Nephron (organoid): ENCODE measurements around the gene GSTM4.
A peak's percentile ranks its signal among the peaks of the same experiment; 100 is the strongest.

Experiments used
- H3K27ac Mint-ChIP-seq, 3 experiments: 2 replicates each; pipeline ENCODE4 v1.8.0; 2020; ENCODE audit warnings: mixed read lengths in 3 of 3, mild to moderate bottlenecking in 2 of 3, moderate library complexity in 1 of 3
- H3K27me3 Mint-ChIP-seq: 2 replicates; pipeline ENCODE4 v1.8.0; 2021; ENCODE audit warnings: low read depth, mild to moderate bottlenecking, moderate library complexity, mixed read lengths
- H3K36me3 Mint-ChIP-seq: 2 replicates; pipeline ENCODE4 v1.8.0; 2020; ENCODE audit warnings: low read depth, mixed read lengths
- H3K4me1 Mint-ChIP-seq: 2 replicates; pipeline ENCODE4 v1.8.0; 2020; ENCODE audit warnings: mixed read lengths
- H3K4me3 Mint-ChIP-seq, 3 experiments: 2 replicates each; pipeline ENCODE4 v1.8.0; 2020; ENCODE audit warnings: mild to moderate bottlenecking in 3 of 3, mixed read lengths in 3 of 3, moderate library complexity in 2 of 3
- H3K9me3 Mint-ChIP-seq: 2 replicates; pipeline ENCODE4 v1.8.0; 2020; ENCODE audit warnings: mixed read lengths
- TF ChIP-seq, protein P1 (sequence below), 3 experiments: fragments of 200-600 bp; sonication (generic); IDR thresholded peaks; one replicate each; pipeline ENCODE4 v1.5.0; 2021; ENCODE audit warnings: antibody characterized with exemption in 3 of 3; ENCODE audit not compliant: unreplicated experiment in 3 of 3

Gene GSTM4

DNA sequence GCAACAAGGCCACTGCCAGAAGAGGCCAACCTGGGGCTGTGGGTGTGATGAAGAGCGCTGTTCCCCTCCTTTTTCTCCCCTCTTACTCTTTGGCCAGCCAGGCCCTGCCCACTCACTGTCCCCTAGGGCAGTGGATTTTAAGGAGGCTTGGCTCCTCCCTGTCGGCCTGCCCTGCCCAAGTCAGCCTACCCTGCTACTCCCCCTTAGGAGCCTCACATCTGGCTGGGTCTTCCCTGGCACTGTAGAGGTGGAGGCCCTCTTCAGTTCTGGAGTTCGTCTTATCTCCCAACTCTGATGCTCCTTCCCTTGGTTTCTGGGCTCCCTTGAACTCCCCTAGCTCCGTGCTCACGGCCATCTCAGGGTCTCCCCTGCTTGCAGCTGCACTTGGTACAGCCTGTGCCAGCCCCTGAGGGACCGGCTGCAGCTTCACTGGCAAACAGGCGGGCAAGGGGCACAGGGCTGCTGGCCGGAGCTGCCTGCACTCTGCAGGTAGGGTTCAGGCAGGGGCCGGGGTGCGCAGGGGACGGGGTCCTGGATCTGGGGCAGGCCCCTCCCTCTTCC is 32.2 kb upstream of the GSTM4 start:
- TF ChIP-seq, protein P1, sequence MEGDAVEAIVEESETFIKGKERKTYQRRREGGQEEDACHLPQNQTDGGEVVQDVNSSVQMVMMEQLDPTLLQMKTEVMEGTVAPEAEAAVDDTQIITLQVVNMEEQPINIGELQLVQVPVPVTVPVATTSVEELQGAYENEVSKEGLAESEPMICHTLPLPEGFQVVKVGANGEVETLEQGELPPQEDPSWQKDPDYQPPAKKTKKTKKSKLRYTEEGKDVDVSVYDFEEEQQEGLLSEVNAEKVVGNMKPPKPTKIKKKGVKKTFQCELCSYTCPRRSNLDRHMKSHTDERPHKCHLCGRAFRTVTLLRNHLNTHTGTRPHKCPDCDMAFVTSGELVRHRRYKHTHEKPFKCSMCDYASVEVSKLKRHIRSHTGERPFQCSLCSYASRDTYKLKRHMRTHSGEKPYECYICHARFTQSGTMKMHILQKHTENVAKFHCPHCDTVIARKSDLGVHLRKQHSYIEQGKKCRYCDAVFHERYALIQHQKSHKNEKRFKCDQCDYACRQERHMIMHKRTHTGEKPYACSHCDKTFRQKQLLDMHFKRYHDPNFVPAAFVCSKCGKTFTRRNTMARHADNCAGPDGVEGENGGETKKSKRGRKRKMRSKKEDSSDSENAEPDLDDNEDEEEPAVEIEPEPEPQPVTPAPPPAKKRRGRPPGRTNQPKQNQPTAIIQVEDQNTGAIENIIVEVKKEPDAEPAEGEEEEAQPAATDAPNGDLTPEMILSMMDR (IDR thresholded peaks at IDR 0.05; ENCODE audit: unreplicated experiment in 3 of 3) = no peak
- Mint-ChIP-seq H3K4me3 (peak overlapping the region; percentile 46 to 99 (median 69)), H3K27me3 (no peaks in the 10 kb centered on the region), H3K27ac (peak overlapping the region in 2 of 3 experiments; percentile 74 to 84), H3K36me3 (peaks cover 21% of the 10 kb centered on the region), H3K9me3 (no peaks in the 10 kb centered on the region), H3K4me1 (peaks cover 44% of the 10 kb centered on the region)

DNA sequence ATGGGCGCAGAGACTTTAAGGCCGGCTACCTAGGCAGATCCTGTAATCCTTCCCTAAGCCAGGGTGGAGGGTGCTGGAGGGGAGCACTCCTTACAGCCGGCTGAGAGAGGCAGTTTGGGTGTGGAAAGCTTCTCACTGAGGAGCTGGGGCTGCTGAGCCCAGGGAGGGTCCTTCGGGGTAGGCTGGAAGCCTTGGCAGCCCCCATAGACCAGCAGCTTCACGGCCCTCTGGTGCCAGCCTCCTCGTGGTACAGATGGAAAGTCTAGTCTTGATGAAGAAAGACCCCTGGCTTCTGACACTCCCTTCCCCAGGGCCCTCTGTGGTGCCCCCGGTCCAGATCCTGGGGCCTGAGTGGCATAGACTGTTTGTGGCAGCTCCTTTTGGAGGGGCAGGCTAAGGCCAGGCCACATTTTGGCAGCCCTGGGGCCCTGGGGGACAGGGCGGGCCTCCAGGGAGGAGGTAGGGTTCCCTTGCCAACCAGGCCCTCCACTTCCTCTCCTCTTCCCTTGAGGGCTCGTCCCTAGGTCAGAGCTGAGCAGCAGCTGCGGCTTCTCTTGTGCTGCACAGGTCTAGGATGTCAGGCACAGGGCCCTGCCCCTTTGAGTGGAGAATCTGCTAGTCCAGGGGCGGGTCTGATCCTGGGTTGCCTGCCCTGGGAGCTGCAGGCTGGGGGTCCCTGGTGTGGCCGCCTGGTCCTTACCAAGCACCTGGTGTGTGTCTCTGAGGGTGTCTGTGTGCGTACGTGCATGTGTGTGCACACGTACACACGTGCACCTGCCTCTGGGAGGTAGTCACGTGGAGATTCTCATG is 31.5 kb upstream of the GSTM4 start:
- Mint-ChIP-seq H3K27ac (peak overlapping the region in 2 of 3 experiments; percentile 22 to 74), H3K36me3 (peaks cover 27% of the 10 kb centered on the region)

DNA sequence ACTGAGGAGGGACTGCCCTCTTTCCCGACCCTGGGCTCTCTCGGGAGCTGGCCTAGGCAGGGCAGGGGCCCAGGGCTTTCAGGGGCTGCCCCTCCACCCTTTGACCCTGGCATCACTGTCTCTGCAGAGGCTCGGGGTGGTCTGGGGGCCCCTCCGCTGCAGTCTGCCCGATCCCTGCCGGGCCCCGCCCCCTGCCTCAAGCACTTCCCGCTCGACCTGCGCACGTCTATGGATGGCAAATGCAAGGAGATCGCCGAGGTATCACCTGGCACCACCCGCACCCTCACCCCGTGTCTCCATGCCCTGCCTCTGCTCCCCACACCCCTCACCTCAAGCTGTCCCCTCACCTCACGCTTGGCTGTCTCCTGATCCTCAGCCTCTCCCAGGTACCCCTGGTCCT is 30.7 kb upstream of the GSTM4 start:
- Mint-ChIP-seq H3K4me1 (peaks cover 34% of the 10 kb centered on the region), H3K36me3 (peaks cover 35% of the 10 kb centered on the region), H3K4me3 (peak overlapping the region; percentile 40 to 67 (median 56)), H3K9me3 (no peaks in the 10 kb centered on the region), H3K27ac (peak overlapping the region; percentile 63 to 80 (median 69)), H3K27me3 (no peaks in the 10 kb centered on the region)
- TF ChIP-seq, protein P1 (IDR thresholded peaks at IDR 0.05; ENCODE audit: unreplicated experiment in 3 of 3) = no peak

More for the DNA sequence above, 31.5 kb upstream of the GSTM4 start:
- TF ChIP-seq, protein P1 (IDR thresholded peaks at IDR 0.05; ENCODE audit: unreplicated experiment in 3 of 3) = no peak
- Mint-ChIP-seq H3K27me3 (no peaks in the 10 kb centered on the region), H3K4me1 (peaks cover 37% of the 10 kb centered on the region), H3K4me3 (peak overlapping the region; percentile 19 to 58 (median 52)), H3K9me3 (no peaks in the 10 kb centered on the region)

DNA sequence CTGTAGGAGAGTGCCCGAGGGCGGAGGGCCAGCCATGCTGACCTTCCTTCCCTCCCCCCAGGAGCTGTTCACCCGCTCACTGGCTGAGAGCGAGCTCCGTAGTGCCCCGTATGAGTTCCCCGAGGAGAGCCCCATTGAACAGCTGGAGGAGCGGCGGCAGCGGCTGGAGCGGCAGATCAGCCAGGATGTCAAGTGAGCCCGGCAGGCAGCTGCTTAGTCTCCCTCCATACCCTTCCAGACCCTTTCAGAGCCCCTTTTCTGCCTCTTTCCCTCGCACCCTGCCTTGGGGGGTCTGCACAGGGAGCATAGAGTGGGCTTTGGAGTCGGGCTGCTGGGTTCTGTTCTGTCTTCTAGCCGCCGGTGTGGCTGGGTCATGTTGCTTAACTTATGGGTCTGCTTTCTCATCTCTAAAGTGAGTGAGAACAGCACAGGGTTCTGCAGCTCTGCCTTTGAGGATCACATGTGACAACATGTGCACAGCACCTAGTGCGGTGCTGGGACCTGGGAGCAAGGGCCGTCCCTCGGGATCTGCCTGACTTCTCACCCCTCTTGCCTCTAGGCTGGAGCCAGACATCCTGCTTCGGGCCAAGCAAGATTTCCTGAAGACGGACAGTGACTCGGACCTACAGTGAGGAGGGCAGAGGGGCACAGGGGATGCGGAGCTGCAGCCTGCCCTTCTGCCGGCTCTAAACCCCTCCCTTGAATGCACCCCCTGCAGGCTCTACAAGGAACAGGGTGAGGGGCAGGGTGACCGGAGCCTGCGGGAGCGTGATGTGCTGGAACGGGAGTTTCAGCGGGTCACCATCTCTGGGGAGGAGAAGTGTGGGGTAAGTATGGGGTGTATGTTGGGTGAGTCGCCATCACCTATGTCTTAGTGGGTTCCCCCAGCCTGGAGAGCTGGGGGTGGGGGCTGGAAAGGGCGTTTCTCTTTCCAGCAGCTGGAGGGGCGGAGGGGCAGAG is 30.0 kb upstream of the GSTM4 start:
- TF ChIP-seq, protein P1 (IDR thresholded peaks at IDR 0.05; ENCODE audit: unreplicated experiment in 3 of 3) = no peak
- H3K36me3 Mint-ChIP-seq = peaks cover 36% of the 10 kb centered on the region
- H3K4me1 Mint-ChIP-seq = peaks cover 34% of the 10 kb centered on the region
- no peaks in the 10 kb centered on the region for H3K27me3 Mint-ChIP-seq
- peak overlapping the region; percentile 63 to 80 (median 69) for H3K27ac Mint-ChIP-seq
- H3K4me3 Mint-ChIP-seq = peak overlapping the region; percentile 40 to 67 (median 56)
- H3K9me3 Mint-ChIP-seq = no peaks in the 10 kb centered on the region

DNA sequence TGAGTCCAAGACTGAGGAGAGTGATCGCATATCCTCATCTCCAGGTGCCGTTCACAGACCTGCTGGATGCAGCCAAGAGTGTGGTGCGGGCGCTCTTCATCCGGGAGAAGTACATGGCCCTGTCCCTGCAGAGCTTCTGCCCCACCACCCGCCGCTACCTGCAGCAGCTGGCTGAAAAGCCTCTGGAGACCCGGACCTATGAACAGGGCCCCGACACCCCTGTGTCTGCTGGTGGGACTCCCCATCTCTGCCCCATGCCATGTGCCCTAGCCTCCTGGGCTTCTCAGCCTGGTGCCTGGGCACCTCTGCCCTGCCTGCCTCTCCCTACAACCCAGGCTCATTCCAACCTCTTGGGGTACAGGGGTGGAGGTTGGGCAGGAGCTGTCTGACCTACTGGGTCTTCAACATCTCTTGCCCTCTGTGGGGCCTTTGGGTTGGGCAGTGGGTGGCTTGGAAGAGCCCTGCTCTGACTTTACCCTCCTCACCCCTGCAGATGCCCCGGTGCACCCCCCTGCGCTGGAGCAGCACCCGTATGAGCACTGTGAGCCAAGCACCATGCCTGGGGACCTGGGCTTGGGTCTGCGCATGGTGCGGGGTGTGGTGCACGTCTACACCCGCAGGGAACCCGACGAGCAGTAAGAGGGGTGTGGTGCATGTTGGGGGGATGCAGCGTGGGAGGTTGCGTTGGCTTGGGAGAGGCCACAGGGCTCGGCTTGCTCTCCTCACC is 29.1 kb upstream of the GSTM4 start:
- Mint-ChIP-seq H3K4me3 (no peak overlapping the region), H3K4me1 (peaks cover 38% of the 10 kb centered on the region), H3K9me3 (no peaks in the 10 kb centered on the region), H3K27ac (no peak overlapping the region), H3K36me3 (peaks cover 42% of the 10 kb centered on the region), H3K27me3 (no peaks in the 10 kb centered on the region)
- TF ChIP-seq, protein P1 (IDR thresholded peaks at IDR 0.05; ENCODE audit: unreplicated experiment in 3 of 3) = no peak
